ENCODE measurements around the gene TWIST2.

GRCh38 chr2:238870261-238870660 lies 22.4 kb downstream of the TWIST2 start:
- TF ChIP-seq TEAD4 (IDR thresholded peaks at IDR 0.05; ENCODE audit: low read length) (no peak), TEAD4 (CRISPR knock-in tag; IDR thresholded peaks at IDR 0.05; ENCODE audit: borderline replicate concordance) (no peak), FOSL1 (tag; conservative IDR thresholded peaks at IDR 0.05) (no peak)

All from K562 (cell line).